Measurements from ENCODE around the gene SCGB3A2. TPM values are rescaled to one million over a fixed set of nuclear protein-coding genes. Genes with fewer than 3 reads are reported as not detected.

Gene SCGB3A2, protein sequence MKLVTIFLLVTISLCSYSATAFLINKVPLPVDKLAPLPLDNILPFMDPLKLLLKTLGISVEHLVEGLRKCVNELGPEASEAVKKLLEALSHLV
- total RNA-seq (not detected), polyA plus RNA-seq (ENCODE audit: insufficient read length in 2 of 2) (under 1 TPM in 1 of 2 donors, not detected in 1; 0.54 TPM)
- long read RNA-seq, donor 1, partial matches to known transcripts: 0 of 1 reads
- long read RNA-seq, donor 1, other reads (novel, unspliced or antisense): 0 of 1 reads
- long read RNA-seq, donor 2: 0 reads
- long read RNA-seq, donor 3: 0 reads
- long read RNA-seq, donor 4, transcript SCGB3A2-201 (3 exons, 515 nt): major isoform, 3,070 of 6,768 reads
- long read RNA-seq, donor 4, partial matches to known transcripts: 3,571 of 6,768 reads
- long read RNA-seq, donor 4, other reads (novel, unspliced or antisense): 127 of 6,768 reads

DNA sequence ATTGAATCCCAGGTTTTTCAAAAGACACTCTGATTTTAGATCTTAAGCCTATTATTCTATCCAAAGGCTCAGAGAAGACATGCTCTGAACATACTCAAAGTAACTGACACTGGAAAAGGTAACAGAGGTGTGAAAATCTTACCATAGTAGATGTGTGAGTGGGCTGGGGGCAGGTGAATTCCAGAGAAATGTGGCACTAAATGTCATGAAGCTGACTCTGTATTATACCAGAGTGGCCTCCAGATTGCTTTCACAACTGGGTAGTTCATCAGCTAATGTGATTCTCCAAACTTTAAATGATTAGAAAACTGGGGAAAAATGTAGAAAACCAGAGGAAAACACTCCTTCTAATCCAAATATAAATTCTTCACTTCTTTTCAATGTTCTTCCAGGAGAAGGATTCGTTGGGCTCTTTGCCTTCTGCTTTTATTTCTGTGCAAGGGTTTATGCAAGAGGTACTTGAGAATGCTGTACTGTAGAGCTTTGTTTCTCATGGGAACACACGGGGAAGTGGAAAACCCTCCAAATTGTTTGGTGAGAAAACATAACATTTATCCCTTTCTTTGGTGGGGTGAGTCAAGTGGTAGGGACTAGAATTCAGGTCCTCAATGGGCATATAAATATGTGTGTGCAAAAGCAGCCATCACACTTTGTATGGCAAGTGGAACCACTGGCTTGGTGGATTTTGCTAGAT, at the start of gene SCGB3A2:
TSS of gene SCGB3A2 (plus strand) at position 646 of the 694 bp plus-strand sequence. CDS start 93 bp downstream, outside the sequence.
- WGBS (ENCODE audit: insufficient coverage): no CpG with 5 or more reads among the region's 2 CpGs
- no peak within 1 kb of the TSS for H3K4me3 ChIP-seq (ENCODE audit: low read depth, low read length)
- no peak within 1 kb of the TSS for H3K27ac ChIP-seq (ENCODE audit: low read depth, low read length)
- H3K9me3 ChIP-seq (ENCODE audit: control insufficient read depth, insufficient read depth, low read length): no peaks in the 10 kb centered on the region
- no peaks in the 10 kb centered on the region for H3K27me3 ChIP-seq (ENCODE audit: control insufficient read depth, insufficient read depth, low read length)
- no peak for DNase-seq (ENCODE audit: low read depth in 4 of 6, low spot score in 6 of 6)
- no peaks in the 10 kb centered on the region for H3K4me1 ChIP-seq (ENCODE audit: control insufficient read depth, insufficient read depth, low read length)
- no peaks in the 10 kb centered on the region for H3K36me3 ChIP-seq (ENCODE audit: control insufficient read depth, insufficient read depth, low read length)

DNA sequence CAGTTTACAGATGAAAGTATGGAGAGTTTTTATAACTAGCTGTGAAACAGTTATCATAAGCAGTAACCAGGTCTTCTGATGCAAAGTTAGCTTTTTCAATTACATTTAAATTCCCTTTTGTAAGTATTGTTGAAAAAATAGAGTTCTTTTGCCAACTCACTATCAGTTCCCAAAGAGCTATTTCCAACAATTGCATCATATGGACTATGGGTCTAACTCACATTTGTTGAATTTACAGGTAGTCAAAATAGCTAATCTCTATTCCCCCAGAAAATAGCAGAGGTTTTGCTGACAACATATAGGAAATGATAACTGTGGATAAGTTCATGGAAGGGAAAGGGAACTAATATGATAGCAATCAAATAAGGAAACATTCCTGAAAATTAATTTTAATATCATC, 48.5 kb upstream of the SCGB3A2 start:
- Histone ChIP-seq H3K4me3 (ENCODE audit: low read depth, low read length) (no peak overlapping the region), H3K4me1 (ENCODE audit: control insufficient read depth, insufficient read depth, low read length) (no peaks in the 10 kb centered on the region), H3K36me3 (ENCODE audit: control insufficient read depth, insufficient read depth, low read length) (no peaks in the 10 kb centered on the region), H3K27ac (ENCODE audit: low read depth, low read length) (no peak overlapping the region), H3K9me3 (ENCODE audit: control insufficient read depth, insufficient read depth, low read length) (no peaks in the 10 kb centered on the region), H3K27me3 (ENCODE audit: control insufficient read depth, insufficient read depth, low read length) (no peaks in the 10 kb centered on the region)
- no peak for DNase-seq (ENCODE audit: low read depth in 4 of 6, low spot score in 6 of 6)

DNA sequence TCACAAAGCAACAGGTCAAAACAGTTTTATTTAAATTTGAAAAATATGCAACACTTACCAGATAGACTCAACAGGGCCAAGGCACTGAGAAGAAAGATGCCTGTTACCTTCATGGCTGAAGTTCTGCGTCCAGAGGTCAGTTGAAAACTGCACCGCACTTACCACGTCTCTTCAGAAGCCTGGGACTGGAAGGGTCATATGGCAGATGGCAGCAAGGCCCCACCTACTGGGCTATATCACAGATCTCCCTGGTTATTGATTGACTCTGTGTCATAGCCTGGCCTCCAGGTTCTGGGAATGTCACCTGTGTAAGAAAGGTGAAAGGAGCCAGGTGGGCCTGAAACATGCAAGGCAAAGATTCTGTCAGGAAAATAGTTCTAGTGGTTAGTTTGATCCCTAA, 47.0 kb upstream of the SCGB3A2 start, which contains the start of gene SPINK1:
TSS of gene SPINK1 (minus strand) at position 207 of the 400 bp plus-strand sequence. CDS start at position 113, 94 bp downstream.
- no peaks in the 10 kb centered on the region for H3K4me1 ChIP-seq (ENCODE audit: control insufficient read depth, insufficient read depth, low read length)
- H3K4me3 ChIP-seq (ENCODE audit: low read depth, low read length): no peak within 1 kb of the TSS
- no peak for DNase-seq (ENCODE audit: low read depth in 4 of 6, low spot score in 6 of 6)
- no peaks in the 10 kb centered on the region for H3K27me3 ChIP-seq (ENCODE audit: control insufficient read depth, insufficient read depth, low read length)
- 93% methylated on average over 2 of the region's 3 CpGs for WGBS (ENCODE audit: insufficient coverage)
- H3K36me3 ChIP-seq (ENCODE audit: control insufficient read depth, insufficient read depth, low read length): no peaks in the 10 kb centered on the region
- H3K9me3 ChIP-seq (ENCODE audit: control insufficient read depth, insufficient read depth, low read length): no peaks in the 10 kb centered on the region
- no peak within 1 kb of the TSS for H3K27ac ChIP-seq (ENCODE audit: low read depth, low read length)

DNA sequence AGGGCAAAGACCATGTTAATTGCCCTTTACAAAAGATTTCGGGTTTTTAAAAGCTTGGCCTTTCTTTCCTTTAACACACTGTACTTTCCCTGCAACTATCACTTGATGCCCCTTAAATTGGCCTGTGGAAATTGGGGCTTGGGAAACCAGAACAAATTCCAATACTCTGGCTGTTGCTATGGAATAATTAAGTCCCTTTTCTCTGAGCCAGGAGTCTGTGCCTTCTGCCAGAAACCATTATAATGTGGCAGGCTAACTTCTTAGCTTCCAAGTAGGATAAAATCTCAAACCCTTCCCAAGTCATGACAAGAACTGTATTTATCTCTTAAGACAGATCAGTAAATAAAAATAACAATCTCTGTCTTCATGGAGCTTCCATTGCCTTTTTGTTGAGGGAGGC, 46.0 kb upstream of the SCGB3A2 start:
- Histone ChIP-seq H3K4me3 (ENCODE audit: low read depth, low read length) (no peak overlapping the region), H3K27me3 (ENCODE audit: control insufficient read depth, insufficient read depth, low read length) (no peaks in the 10 kb centered on the region), H3K27ac (ENCODE audit: low read depth, low read length) (no peak overlapping the region), H3K4me1 (ENCODE audit: control insufficient read depth, insufficient read depth, low read length) (no peaks in the 10 kb centered on the region), H3K9me3 (ENCODE audit: control insufficient read depth, insufficient read depth, low read length) (no peaks in the 10 kb centered on the region), H3K36me3 (ENCODE audit: control insufficient read depth, insufficient read depth, low read length) (no peaks in the 10 kb centered on the region)
- peak in 5 of 6 donors; percentile 11 to 70 (median 42) for DNase-seq (ENCODE audit: low read depth in 4 of 6, low spot score in 6 of 6)
- WGBS (ENCODE audit: insufficient coverage): no CpG with 5 or more reads among the region's 1 CpG

DNA sequence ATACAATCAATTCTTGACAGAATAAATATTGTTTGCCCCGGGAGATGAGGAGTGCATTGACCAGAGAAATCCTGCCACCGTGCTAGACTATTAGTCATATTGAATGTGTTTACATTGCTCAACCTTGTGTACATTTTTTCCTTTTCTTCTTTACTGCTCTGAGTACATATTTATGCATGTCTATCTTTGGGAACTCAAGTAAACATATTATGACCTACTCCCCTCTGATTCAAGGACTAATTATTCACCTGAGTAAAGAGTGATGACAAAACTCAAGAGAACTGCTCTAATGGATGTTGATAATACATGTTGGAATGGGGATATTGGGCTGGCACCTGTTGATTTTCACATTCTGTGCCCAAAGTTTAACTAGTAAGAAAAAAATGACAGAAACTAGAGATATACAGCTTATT, 43.1 kb upstream of the SCGB3A2 start:
- 40% methylated on average over 1 of the region's 2 CpGs for WGBS (ENCODE audit: insufficient coverage)
- Histone ChIP-seq H3K9me3 (ENCODE audit: control insufficient read depth, insufficient read depth, low read length) (no peaks in the 10 kb centered on the region), H3K27me3 (ENCODE audit: control insufficient read depth, insufficient read depth, low read length) (no peaks in the 10 kb centered on the region), H3K36me3 (ENCODE audit: control insufficient read depth, insufficient read depth, low read length) (no peaks in the 10 kb centered on the region), H3K4me3 (ENCODE audit: low read depth, low read length) (no peak overlapping the region), H3K27ac (ENCODE audit: low read depth, low read length) (no peak overlapping the region), H3K4me1 (ENCODE audit: control insufficient read depth, insufficient read depth, low read length) (no peaks in the 10 kb centered on the region)
- no peak for DNase-seq (ENCODE audit: low read depth in 4 of 6, low spot score in 6 of 6)

DNA sequence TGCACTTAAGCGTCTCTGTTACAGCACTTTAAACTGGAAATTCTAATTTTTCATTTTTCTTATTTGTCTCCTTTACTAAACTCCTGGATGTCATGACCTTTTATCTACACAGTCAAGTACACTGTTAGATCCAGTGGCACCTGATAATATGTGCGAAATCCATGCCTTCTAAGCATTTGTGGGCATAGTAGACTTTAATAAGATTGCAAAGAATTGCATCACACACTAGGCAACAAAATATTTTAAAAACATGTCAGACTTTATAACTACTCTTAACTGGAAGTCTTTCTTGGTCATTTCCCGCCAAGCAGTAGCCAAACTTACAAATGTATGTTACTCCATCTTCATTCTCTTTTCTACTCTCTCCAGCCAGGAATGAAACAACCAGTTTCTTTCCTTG, 42.1 kb upstream of the SCGB3A2 start:
- 92% methylated on average over 2 of the region's 3 CpGs for WGBS (ENCODE audit: insufficient coverage)
- no peaks in the 10 kb centered on the region for H3K36me3 ChIP-seq (ENCODE audit: control insufficient read depth, insufficient read depth, low read length)
- no peak overlapping the region for H3K4me3 ChIP-seq (ENCODE audit: low read depth, low read length)
- no peak for DNase-seq (ENCODE audit: low read depth in 4 of 6, low spot score in 6 of 6)
- H3K27ac ChIP-seq (ENCODE audit: low read depth, low read length): no peak overlapping the region
- H3K27me3 ChIP-seq (ENCODE audit: control insufficient read depth, insufficient read depth, low read length): no peaks in the 10 kb centered on the region
- H3K4me1 ChIP-seq (ENCODE audit: control insufficient read depth, insufficient read depth, low read length): no peaks in the 10 kb centered on the region
- no peaks in the 10 kb centered on the region for H3K9me3 ChIP-seq (ENCODE audit: control insufficient read depth, insufficient read depth, low read length)

DNA sequence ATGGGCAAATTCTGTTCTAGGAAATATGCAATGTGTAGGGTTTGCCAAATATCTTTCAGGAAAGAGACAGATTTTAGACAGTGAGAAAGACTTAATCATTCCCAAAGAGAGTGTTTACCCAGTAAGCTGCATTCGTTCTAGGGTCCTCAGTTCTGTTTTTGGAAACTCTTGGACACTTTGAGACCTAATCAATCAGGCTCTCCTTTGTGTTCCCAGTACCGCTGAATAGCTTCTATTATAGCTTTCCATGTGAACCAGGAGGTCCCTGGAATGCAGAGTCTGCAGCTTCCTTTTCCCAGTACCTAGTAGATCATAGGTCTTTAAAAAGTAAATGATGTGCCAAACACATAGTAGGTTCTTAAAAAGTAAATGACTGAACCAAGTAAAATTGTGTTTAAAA, 35.6 kb upstream of the SCGB3A2 start:
- peak in 4 of 6 donors; percentile 17 to 63 (median 38) for DNase-seq (ENCODE audit: low read depth in 4 of 6, low spot score in 6 of 6)
- H3K4me1 ChIP-seq (ENCODE audit: control insufficient read depth, insufficient read depth, low read length): no peaks in the 10 kb centered on the region
- WGBS (ENCODE audit: insufficient coverage): 11% methylated on average over 1 of the region's 2 CpGs
- H3K27me3 ChIP-seq (ENCODE audit: control insufficient read depth, insufficient read depth, low read length): no peaks in the 10 kb centered on the region
- H3K27ac ChIP-seq (ENCODE audit: low read depth, low read length): no peak overlapping the region
- no peaks in the 10 kb centered on the region for H3K36me3 ChIP-seq (ENCODE audit: control insufficient read depth, insufficient read depth, low read length)
- H3K4me3 ChIP-seq (ENCODE audit: low read depth, low read length): no peak overlapping the region
- H3K9me3 ChIP-seq (ENCODE audit: control insufficient read depth, insufficient read depth, low read length): no peaks in the 10 kb centered on the region

DNA sequence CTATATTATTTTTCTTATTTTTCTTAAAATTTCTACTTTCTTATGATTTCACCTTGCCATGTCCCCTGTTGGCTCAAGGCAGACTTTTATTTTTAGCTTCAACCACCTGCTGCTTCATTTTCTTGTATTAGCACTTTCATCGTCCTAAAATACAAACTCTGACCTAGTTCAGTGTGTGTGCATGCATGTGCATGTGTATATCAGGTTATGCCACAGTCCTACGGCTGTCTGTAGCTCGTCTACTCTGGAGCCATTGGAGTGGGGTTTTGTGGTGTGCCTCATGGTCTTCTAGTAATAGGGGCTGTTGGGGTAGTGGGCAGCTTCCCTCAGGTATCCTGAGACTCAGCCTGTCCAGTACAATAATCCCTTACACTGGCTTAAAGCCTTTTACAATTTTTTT, 33.7 kb upstream of the SCGB3A2 start:
- Histone ChIP-seq H3K27me3 (ENCODE audit: control insufficient read depth, insufficient read depth, low read length) (no peaks in the 10 kb centered on the region), H3K36me3 (ENCODE audit: control insufficient read depth, insufficient read depth, low read length) (no peaks in the 10 kb centered on the region), H3K4me1 (ENCODE audit: control insufficient read depth, insufficient read depth, low read length) (no peaks in the 10 kb centered on the region), H3K4me3 (ENCODE audit: low read depth, low read length) (no peak overlapping the region), H3K9me3 (ENCODE audit: control insufficient read depth, insufficient read depth, low read length) (no peaks in the 10 kb centered on the region), H3K27ac (ENCODE audit: low read depth, low read length) (no peak overlapping the region)
- DNase-seq (ENCODE audit: low read depth in 4 of 6, low spot score in 6 of 6): no peak
- whole genome bisulfite sequencing (ENCODE audit: insufficient coverage): no CpG with 5 or more reads among the region's 3 CpGs

DNA sequence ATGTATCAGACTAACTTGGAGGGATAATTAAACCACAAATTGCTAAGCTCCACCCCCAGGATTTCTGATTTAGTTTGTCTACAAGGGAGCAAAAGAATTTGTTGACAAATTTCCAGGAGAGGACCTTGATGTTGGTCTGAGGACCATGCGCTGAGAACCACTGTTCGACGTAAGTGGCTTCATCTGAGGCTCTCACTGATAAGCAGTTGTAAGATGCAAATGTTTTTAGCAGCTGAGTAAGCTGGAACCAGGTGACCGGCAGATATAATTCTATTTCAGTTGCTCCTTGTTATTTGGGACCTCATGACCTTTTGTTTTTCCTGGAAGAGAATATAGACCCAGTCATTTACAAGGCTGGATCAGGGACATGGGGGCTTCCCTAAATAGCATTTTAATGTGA, 32.9 kb upstream of the SCGB3A2 start:
- DNase-seq (ENCODE audit: low read depth in 4 of 6, low spot score in 6 of 6): no peak
- 100% methylated on average over 4 of the region's 4 CpGs for WGBS (ENCODE audit: insufficient coverage)
- Histone ChIP-seq H3K27me3 (ENCODE audit: control insufficient read depth, insufficient read depth, low read length) (no peaks in the 10 kb centered on the region), H3K36me3 (ENCODE audit: control insufficient read depth, insufficient read depth, low read length) (no peaks in the 10 kb centered on the region), H3K4me3 (ENCODE audit: low read depth, low read length) (no peak overlapping the region), H3K4me1 (ENCODE audit: control insufficient read depth, insufficient read depth, low read length) (no peaks in the 10 kb centered on the region), H3K27ac (ENCODE audit: low read depth, low read length) (no peak overlapping the region), H3K9me3 (ENCODE audit: control insufficient read depth, insufficient read depth, low read length) (no peaks in the 10 kb centered on the region)

DNA sequence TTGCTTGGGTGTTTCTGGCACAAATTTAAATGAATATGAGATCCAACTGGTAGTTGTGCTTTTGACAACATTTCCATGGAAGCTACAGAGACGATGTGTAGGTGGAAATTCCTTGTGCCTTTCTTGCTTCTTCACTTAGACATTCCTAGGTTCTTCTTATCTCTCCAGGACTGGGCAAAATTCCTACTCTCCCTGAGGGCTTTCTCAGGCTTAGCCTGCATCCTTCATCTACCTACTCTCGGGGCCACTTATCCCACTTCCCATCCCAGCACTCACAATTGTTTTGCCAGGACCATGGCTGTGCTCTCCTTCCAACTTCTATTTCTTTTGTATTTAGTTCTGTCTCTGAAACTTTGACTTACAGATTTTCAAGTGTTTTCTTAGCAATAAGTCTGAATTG, 29.3 kb upstream of the SCGB3A2 start:
- H3K27ac ChIP-seq (ENCODE audit: low read depth, low read length): no peak overlapping the region
- H3K4me1 ChIP-seq (ENCODE audit: control insufficient read depth, insufficient read depth, low read length): no peaks in the 10 kb centered on the region
- no CpG with 5 or more reads among the region's 2 CpGs for WGBS (ENCODE audit: insufficient coverage)
- no peaks in the 10 kb centered on the region for H3K36me3 ChIP-seq (ENCODE audit: control insufficient read depth, insufficient read depth, low read length)
- no peak for DNase-seq (ENCODE audit: low read depth in 4 of 6, low spot score in 6 of 6)
- H3K9me3 ChIP-seq (ENCODE audit: control insufficient read depth, insufficient read depth, low read length): no peaks in the 10 kb centered on the region
- H3K27me3 ChIP-seq (ENCODE audit: control insufficient read depth, insufficient read depth, low read length): no peaks in the 10 kb centered on the region
- H3K4me3 ChIP-seq (ENCODE audit: low read depth, low read length): no peak overlapping the region

Data from spinal cord (tissue), 10 donors.